Left ventricle myocardium inferior (tissue), 1 donor: ENCODE data around the gene AMOTL1. TPM values are rescaled to one million over a fixed set of nuclear protein-coding genes. Genes with fewer than 3 reads are reported as not detected.

ENCODE experiments used
- DNase-seq: peaks from one replicate; pipeline ENCODE4 v3.0.0-alpha.2; 2020
- H3K27ac ChIP-seq: fragments of 200-600 bp; replicated peaks from 2 replicates; pipeline ENCODE4 v1.8.0; 2021
- H3K27me3 ChIP-seq: fragments of 200-600 bp; 2 replicates; pipeline ENCODE4 v1.8.0; 2021; ENCODE audit warnings: low read depth
- H3K36me3 ChIP-seq: fragments of 200-600 bp; 2 replicates; pipeline ENCODE4 v1.8.0; 2021
- H3K4me1 ChIP-seq: fragments of 200-600 bp; 2 replicates; pipeline ENCODE4 v1.8.0; 2021
- H3K4me3 ChIP-seq: fragments of 200-600 bp; 2 replicates; pipeline ENCODE4 v1.8.0; 2021; ENCODE audit warnings: mild to moderate bottlenecking, moderate library complexity
- H3K9me3 ChIP-seq: fragments of 200-600 bp; replicated peaks from 2 replicates; pipeline ENCODE4 v1.8.0; 2021
- CTCF ChIP-seq: fragments of 200-600 bp; IDR thresholded peaks from 2 replicates; pipeline ENCODE4 v1.8.0; 2021; ENCODE audit warnings: antibody characterized with exemption, mild to moderate bottlenecking, borderline replicate concordance
- intact Hi-C: fragments of 100-400 bp; cut with micrococcal nuclease; formaldehyde crosslinking; loops from one replicate; pipeline ENCODE4 v1.11.0; 2022
- total RNA-seq: library from RNA; stranded (reverse); fragmentation: NEBNext Ultra II Directional; extraction: Animal tissue kit (Norgen Biotek cat#: 25700); gene quantifications from one replicate; pipeline ENCODE4 v1.2.1, GENCODE V29; 2021
- donor health status: DM: no; HTN: yes; CAD: no; lungs with severe emphysema.

Gene AMOTL1
- total RNA-seq, 1 donor from 2014 or later, result 61.1 TPM

GRCh38 chr11:94757037-94757735 lies 11.0 kb upstream of the AMOTL1 start:
- H3K9me3 ChIP-seq, result no peaks in the 10 kb centered on the region
- no peak for DNase-seq
- peaks cover 24% of the 10 kb centered on the region for H3K4me1 ChIP-seq
- H3K27ac ChIP-seq, result no peak overlapping the region
- no peaks in the 10 kb centered on the region for H3K36me3 ChIP-seq
- no peaks in the 10 kb centered on the region for H3K27me3 ChIP-seq
- no peak overlapping the region for H3K4me3 ChIP-seq
- TF ChIP-seq CTCF, result no peak
- intact Hi-C loops, result no loop called here

GRCh38 chr11:94758666-94759065 lies 9.5 kb upstream of the AMOTL1 start:
- DNase-seq, result no peak
- Histone ChIP-seq H3K4me3 (no peak overlapping the region), H3K27ac (no peak overlapping the region), H3K9me3 (no peaks in the 10 kb centered on the region), H3K27me3 (no peaks in the 10 kb centered on the region), H3K4me1 (peaks cover 10% of the 10 kb centered on the region), H3K36me3 (no peaks in the 10 kb centered on the region)
- TF ChIP-seq CTCF, result no peak
- intact Hi-C loops, result no loop called here

GRCh38 chr11:94759522-94759921 lies 8.6 kb upstream of the AMOTL1 start:
- peaks cover 2% of the 10 kb centered on the region for H3K4me1 ChIP-seq
- H3K36me3 ChIP-seq, result no peaks in the 10 kb centered on the region
- intact Hi-C loops, result no loop called here
- no peaks in the 10 kb centered on the region for H3K9me3 ChIP-seq
- H3K27me3 ChIP-seq, result no peaks in the 10 kb centered on the region
- no peak for TF ChIP-seq CTCF
- no peak overlapping the region for H3K4me3 ChIP-seq
- H3K27ac ChIP-seq, result no peak overlapping the region
- DNase-seq, result no peak

- TF ChIP-seq CTCF, result no peak
- Histone ChIP-seq H3K4me1 (no peaks in the 10 kb centered on the region), H3K27me3 (no peaks in the 10 kb centered on the region), H3K4me3 (no peak overlapping the region), H3K36me3 (no peaks in the 10 kb centered on the region), H3K9me3 (no peaks in the 10 kb centered on the region), H3K27ac (no peak overlapping the region)
- DNase-seq, result no peak
- intact Hi-C loops, result loop anchor here (10.0 kb wide), 1 partner anchor 135 kb away; no protein-coding TSS in a partner anchor
Observed at GRCh38 chr11:94760296-94760695, 7.9 kb upstream of the AMOTL1 start.

- no peaks in the 10 kb centered on the region for H3K9me3 ChIP-seq
- intact Hi-C loops, result loop anchor here (10.0 kb wide), 1 partner anchor 137 kb away; no protein-coding TSS in a partner anchor
- no peak overlapping the region for H3K27ac ChIP-seq
- TF ChIP-seq CTCF, result peak; percentile 56
- DNase-seq, result no peak
- H3K27me3 ChIP-seq, result no peaks in the 10 kb centered on the region
- no peak overlapping the region for H3K4me3 ChIP-seq
- H3K4me1 ChIP-seq, result peaks cover 4% of the 10 kb centered on the region
- H3K36me3 ChIP-seq, result no peaks in the 10 kb centered on the region
Observed at GRCh38 chr11:94762208-94762607, 5.9 kb upstream of the AMOTL1 start.
